ENCODE data around the gene ST6GALNAC1.

ST6GALNAC1 gene

GRCh38 chr17:76683011-76683755, 39.6 kb upstream of the ST6GALNAC1 start:
- H3K4me3 Mint-ChIP-seq: no peak overlapping the region
- no peaks in the 10 kb centered on the region for H3K4me1 Mint-ChIP-seq
- H3K27ac Mint-ChIP-seq: no peak overlapping the region
- peaks cover 0 to 2% of the 10 kb centered on the region in 2 donors for H3K36me3 Mint-ChIP-seq
- H3K27me3 Mint-ChIP-seq: peaks cover 1 to 2% of the 10 kb centered on the region in 2 donors
- H3K9me3 Mint-ChIP-seq: no peaks in the 10 kb centered on the region
- ATAC-seq (replicated peaks) (no peak), DNase-seq (no peak)

GRCh38 chr17:76682296-76682695, 38.7 kb upstream of the ST6GALNAC1 start:
- Mint-ChIP-seq H3K36me3 (peaks cover 0 to 2% of the 10 kb centered on the region in 2 donors), H3K27me3 (no peaks in the 10 kb centered on the region), H3K27ac (no peak overlapping the region), H3K9me3 (no peaks in the 10 kb centered on the region), H3K4me1 (no peaks in the 10 kb centered on the region), H3K4me3 (no peak overlapping the region)
- DNase-seq (no peak), ATAC-seq (replicated peaks) (no peak)

GRCh38 chr17:76681222-76682137, 37.9 kb upstream of the ST6GALNAC1 start:
- Mint-ChIP-seq H3K27ac (no peak overlapping the region), H3K27me3 (no peaks in the 10 kb centered on the region), H3K4me3 (no peak overlapping the region)

GRCh38 chr17:76679239-76679638, 35.7 kb upstream of the ST6GALNAC1 start:
- H3K27ac Mint-ChIP-seq: no peak overlapping the region
- no peaks in the 10 kb centered on the region for H3K9me3 Mint-ChIP-seq
- H3K4me3 Mint-ChIP-seq: no peak overlapping the region
- no peaks in the 10 kb centered on the region for H3K4me1 Mint-ChIP-seq
- no peak for ATAC-seq (replicated peaks)
- no peak for DNase-seq
- H3K27me3 Mint-ChIP-seq: no peaks in the 10 kb centered on the region
- H3K36me3 Mint-ChIP-seq: peaks cover 0 to 2% of the 10 kb centered on the region in 2 donors

More at GRCh38 chr17:76681222-76682137, 37.9 kb upstream of the ST6GALNAC1 start:
- DNase-seq (peak; percentile 25), ATAC-seq (replicated peaks) (peak; percentile 74 to 76)
- Mint-ChIP-seq H3K9me3 (no peaks in the 10 kb centered on the region), H3K36me3 (peaks cover 0 to 2% of the 10 kb centered on the region in 2 donors), H3K4me1 (no peaks in the 10 kb centered on the region)

GRCh38 chr17:76678330-76678729, 34.8 kb upstream of the ST6GALNAC1 start:
- H3K4me3 Mint-ChIP-seq: no peak overlapping the region
- no peaks in the 10 kb centered on the region for H3K9me3 Mint-ChIP-seq
- no peak for DNase-seq

GRCh38 chr17:76677406-76677805, 33.8 kb upstream of the ST6GALNAC1 start:
- ATAC-seq (replicated peaks) (no peak), DNase-seq (no peak)
- Mint-ChIP-seq H3K27me3 (no peaks in the 10 kb centered on the region), H3K27ac (no peak overlapping the region), H3K4me1 (peaks cover 2 to 4% of the 10 kb centered on the region in 2 donors), H3K36me3 (peaks cover 0 to 2% of the 10 kb centered on the region in 2 donors), H3K9me3 (peaks cover 0 to 1% of the 10 kb centered on the region in 2 donors), H3K4me3 (no peak overlapping the region)

More at GRCh38 chr17:76678330-76678729, 34.8 kb upstream of the ST6GALNAC1 start:
- no peak for ATAC-seq (replicated peaks)
- Mint-ChIP-seq H3K27ac (no peak overlapping the region), H3K27me3 (no peaks in the 10 kb centered on the region), H3K4me1 (no peaks in the 10 kb centered on the region), H3K36me3 (peaks cover 0 to 2% of the 10 kb centered on the region in 2 donors)

- ATAC-seq (replicated peaks) (no peak), DNase-seq (no peak)
- H3K4me3 Mint-ChIP-seq: no peak overlapping the region
- no peaks in the 10 kb centered on the region for H3K27me3 Mint-ChIP-seq
- H3K4me1 Mint-ChIP-seq: peaks cover 3 to 11% of the 10 kb centered on the region in 2 donors
- peaks cover 0 to 1% of the 10 kb centered on the region in 2 donors for H3K9me3 Mint-ChIP-seq
- H3K36me3 Mint-ChIP-seq: no peaks in the 10 kb centered on the region
- H3K27ac Mint-ChIP-seq: no peak overlapping the region
Observed at GRCh38 chr17:76676629-76677028, 33.1 kb upstream of the ST6GALNAC1 start.

GRCh38 chr17:76675648-76676047, 32.1 kb upstream of the ST6GALNAC1 start:
- DNase-seq: no peak
- no peaks in the 10 kb centered on the region for H3K27me3 Mint-ChIP-seq
- no peak overlapping the region for H3K27ac Mint-ChIP-seq
- no peaks in the 10 kb centered on the region for H3K36me3 Mint-ChIP-seq
- H3K4me3 Mint-ChIP-seq: no peak overlapping the region
- H3K4me1 Mint-ChIP-seq: peaks cover 12 to 20% of the 10 kb centered on the region in 2 donors
- H3K9me3 Mint-ChIP-seq: peaks cover 1 to 3% of the 10 kb centered on the region in 2 donors
- no peak for ATAC-seq (replicated peaks)

- no peaks in the 10 kb centered on the region for H3K27me3 Mint-ChIP-seq
- no peaks in the 10 kb centered on the region for H3K36me3 Mint-ChIP-seq
- DNase-seq (no peak), ATAC-seq (replicated peaks) (no peak)
- no peak overlapping the region for H3K4me3 Mint-ChIP-seq
- no peak overlapping the region for H3K27ac Mint-ChIP-seq
- H3K9me3 Mint-ChIP-seq: peaks cover 1 to 3% of the 10 kb centered on the region in 2 donors
- peaks cover 12 to 20% of the 10 kb centered on the region in 2 donors for H3K4me1 Mint-ChIP-seq
Observed at GRCh38 chr17:76674600-76674999, 31.0 kb upstream of the ST6GALNAC1 start.

GRCh38 chr17:76673729-76674128, 30.2 kb upstream of the ST6GALNAC1 start:
- peaks cover 12 to 20% of the 10 kb centered on the region in 2 donors for H3K4me1 Mint-ChIP-seq
- no peaks in the 10 kb centered on the region for H3K27me3 Mint-ChIP-seq
- H3K27ac Mint-ChIP-seq: no peak overlapping the region
- H3K9me3 Mint-ChIP-seq: peaks cover 1 to 3% of the 10 kb centered on the region in 2 donors
- no peak overlapping the region for H3K4me3 Mint-ChIP-seq
- DNase-seq (no peak), ATAC-seq (replicated peaks) (no peak)
- no peaks in the 10 kb centered on the region for H3K36me3 Mint-ChIP-seq

- no peaks in the 10 kb centered on the region for H3K36me3 Mint-ChIP-seq
- peaks cover 1 to 3% of the 10 kb centered on the region in 2 donors for H3K9me3 Mint-ChIP-seq
- H3K27me3 Mint-ChIP-seq: peaks cover under 1 to 3% of the 10 kb centered on the region in 2 donors
- H3K27ac Mint-ChIP-seq: no peak overlapping the region
- no peak for ATAC-seq (replicated peaks)
- peak overlapping the region in 1 of 2 donors; percentile 89 for H3K4me3 Mint-ChIP-seq
- H3K4me1 Mint-ChIP-seq: peaks cover 12 to 20% of the 10 kb centered on the region in 2 donors
- DNase-seq: no peak
Observed at GRCh38 chr17:76672892-76673291, 29.3 kb upstream of the ST6GALNAC1 start.

GRCh38 chr17:76672270-76672851, 28.8 kb upstream of the ST6GALNAC1 start:
- Mint-ChIP-seq H3K36me3 (no peaks in the 10 kb centered on the region), H3K27ac (peak overlapping the region; percentile 97), H3K27me3 (peaks cover 3 to 6% of the 10 kb centered on the region in 2 donors), H3K4me3 (peak overlapping the region; percentile 88 to 89), H3K4me1 (peaks cover 12 to 20% of the 10 kb centered on the region in 2 donors), H3K9me3 (peaks cover 1 to 3% of the 10 kb centered on the region in 2 donors)
- no peak for ATAC-seq (replicated peaks)
- DNase-seq: no peak

- peak; percentile 6 to 14 for ATAC-seq (replicated peaks)
- no peak for DNase-seq
- Mint-ChIP-seq H3K4me3 (peak overlapping the region; percentile 88 to 89), H3K27ac (peak overlapping the region; percentile 97), H3K9me3 (peaks cover 1 to 3% of the 10 kb centered on the region in 2 donors), H3K36me3 (no peaks in the 10 kb centered on the region), H3K27me3 (peaks cover 3 to 11% of the 10 kb centered on the region in 2 donors), H3K4me1 (peaks cover 12 to 20% of the 10 kb centered on the region in 2 donors)
Observed at GRCh38 chr17:76671912-76672262, 28.3 kb upstream of the ST6GALNAC1 start.
